Measurements from ENCODE around the gene UNC5A. TPM values are rescaled to one million over a fixed set of nuclear protein-coding genes. Genes with fewer than 3 reads are reported as not detected.

UNC5A gene
- not detected for total RNA-seq

- peak; percentile 17 to 51 (median 42) for DNase-seq (ENCODE audit: low read depth in 2 of 3, low spot score in 2 of 3)
These were observed at the start of gene UNC5A for GRCh38 chr5:176810081-176810597. UNC5A (plus strand) TSS chr5:176810559; CDS start chr5:176810751, 192 bp downstream.

GRCh38 chr5:176761755-176762154, 48.6 kb upstream of the UNC5A start:
- DNase-seq (ENCODE audit: low read depth in 2 of 3, low spot score in 2 of 3) = no peak

- no peak for DNase-seq (ENCODE audit: low read depth in 2 of 3, low spot score in 2 of 3)
These were observed 47.9 kb upstream of the UNC5A start for GRCh38 chr5:176762489-176762888.

GRCh38 chr5:176765687-176766086, 44.7 kb upstream of the UNC5A start:
- no peak for DNase-seq (ENCODE audit: low read depth in 2 of 3, low spot score in 2 of 3)

GRCh38 chr5:176768174-176768970, 42.0 kb upstream of the UNC5A start:
- no peak for DNase-seq (ENCODE audit: low read depth in 2 of 3, low spot score in 2 of 3)

- no peak for DNase-seq (ENCODE audit: low read depth in 2 of 3, low spot score in 2 of 3)
These were observed 40.4 kb upstream of the UNC5A start for GRCh38 chr5:176769911-176770310.

- no peak for DNase-seq (ENCODE audit: low read depth in 2 of 3, low spot score in 2 of 3)
These were observed 39.9 kb upstream of the UNC5A start for GRCh38 chr5:176770431-176770830.

GRCh38 chr5:176771102-176771845, 39.1 kb upstream of the UNC5A start:
- DNase-seq (ENCODE audit: low read depth in 2 of 3, low spot score in 2 of 3) = no peak

GRCh38 chr5:176772271-176773210, 37.8 kb upstream of the UNC5A start:
- no peak for DNase-seq (ENCODE audit: low read depth in 2 of 3, low spot score in 2 of 3)

- no peak for DNase-seq (ENCODE audit: low read depth in 2 of 3, low spot score in 2 of 3)
These were observed 36.8 kb upstream of the UNC5A start for GRCh38 chr5:176773408-176774035.

GRCh38 chr5:176774216-176775171, 35.9 kb upstream of the UNC5A start:
- DNase-seq (ENCODE audit: low read depth in 2 of 3, low spot score in 2 of 3) = no peak

GRCh38 chr5:176775409-176775808, 35.0 kb upstream of the UNC5A start:
- DNase-seq (ENCODE audit: low read depth in 2 of 3, low spot score in 2 of 3) = no peak

- no peak for DNase-seq (ENCODE audit: low read depth in 2 of 3, low spot score in 2 of 3)
These were observed 34.1 kb upstream of the UNC5A start for GRCh38 chr5:176776141-176776865.

GRCh38 chr5:176776916-176777315, 33.4 kb upstream of the UNC5A start:
- DNase-seq (ENCODE audit: low read depth in 2 of 3, low spot score in 2 of 3) = no peak

- DNase-seq (ENCODE audit: low read depth in 2 of 3, low spot score in 2 of 3) = no peak
These were observed 31.4 kb upstream of the UNC5A start for GRCh38 chr5:176778921-176779465.

GRCh38 chr5:176779537-176779936, 30.8 kb upstream of the UNC5A start:
- DNase-seq (ENCODE audit: low read depth in 2 of 3, low spot score in 2 of 3) = no peak

- DNase-seq (ENCODE audit: low read depth in 2 of 3, low spot score in 2 of 3) = no peak
These were observed 29.9 kb upstream of the UNC5A start for GRCh38 chr5:176780176-176781053.

Data from hematopoietic multipotent progenitor cell (in vitro differentiated cells).